HEK293T (cell line): Measurements from ENCODE around the gene LTBP1.

Experiments used
- SP1 ChIP-seq: fragments of 450-650 bp; IDR thresholded peaks from 2 replicates; pipeline ENCODE4 v1.6.1; 2017
- ZNF384 ChIP-seq: fragments of 450-650 bp; IDR thresholded peaks from 2 replicates; pipeline ENCODE4 v1.6.1; 2016

DNA sequence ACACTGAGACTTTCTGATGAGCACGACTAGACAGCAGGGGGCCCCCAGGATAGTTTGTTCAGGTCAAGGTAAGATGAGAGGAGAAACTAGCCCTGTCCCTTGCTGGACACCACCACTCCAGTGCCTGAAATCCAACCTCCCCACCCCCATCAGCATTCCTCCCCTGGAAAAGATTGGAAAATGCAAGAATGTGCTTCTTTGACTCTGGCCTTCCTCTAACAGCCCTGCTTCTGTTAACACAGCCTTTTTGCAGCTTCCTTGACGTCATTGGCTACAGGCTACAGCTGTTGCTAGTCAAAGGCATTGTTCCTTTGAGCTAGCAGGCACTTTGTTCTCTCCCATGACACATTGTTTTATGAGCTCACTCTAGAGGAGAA lies 20.1 kb upstream of the LTBP1 start:
- TF ChIP-seq ZNF384, result no peak
- TF ChIP-seq SP1, result no peak
